HG03521 (cell line): ENCODE data around the gene STK32A.
"Not testable (repeated sequence)": the region's sequence is repeated elsewhere in the genome, so short reads cannot be mapped to it uniquely, and the experiment has no call there.

ENCODE experiments used
- ATAC-seq: cut with Tn5 transposase; IDR thresholded peaks from one replicate; pipeline ENCODE4 v1.9.1; 2021; ENCODE audit warnings: mild to moderate bottlenecking, moderate library complexity; ENCODE audit not compliant: unreplicated experiment

STK32A gene

DNA sequence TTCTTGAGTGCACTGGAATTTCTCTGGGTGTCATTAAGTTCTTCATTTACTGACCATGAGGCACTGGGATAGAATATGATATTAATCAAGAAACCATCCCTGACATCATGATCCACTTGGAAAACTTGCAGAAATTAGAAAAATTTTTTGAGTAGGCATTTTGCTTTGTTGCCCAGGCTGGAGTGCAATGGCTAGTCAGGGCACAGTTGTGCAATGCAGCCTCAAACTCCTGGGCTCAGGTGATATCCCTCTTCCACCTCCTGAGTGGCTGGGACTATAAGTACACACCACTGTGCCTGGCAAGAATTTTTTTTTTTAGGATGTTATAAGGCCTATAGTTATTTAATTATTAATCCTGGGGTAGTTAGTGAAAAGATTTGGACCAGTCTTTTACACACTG is 106.5 kb downstream of the STK32A start:
- no peak for ATAC-seq

DNA sequence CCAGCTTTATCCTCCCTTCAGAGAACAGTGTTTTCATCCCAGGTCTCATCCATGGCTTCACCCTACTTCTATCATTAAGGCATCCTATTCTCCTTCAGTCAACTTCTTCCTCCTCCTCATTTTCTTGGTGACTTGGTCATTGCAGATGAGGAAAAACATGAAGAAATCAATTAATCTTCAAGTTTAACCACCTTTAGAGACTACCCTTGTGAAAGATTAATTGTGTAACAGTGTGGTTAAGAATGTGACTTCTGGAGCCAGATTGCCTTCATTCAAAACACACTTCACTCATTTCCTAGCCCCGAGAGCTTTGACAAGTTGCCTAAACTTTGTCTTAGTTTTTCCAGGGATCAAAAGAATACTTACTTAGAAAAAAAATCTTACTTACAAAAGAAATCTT is 110.0 kb downstream of the STK32A start:
- ATAC-seq = no peak

GRCh38 chr5:147346006-147346561 is 111.3 kb downstream of the STK32A start:
- ATAC-seq = no peak

GRCh38 chr5:147348046-147348445 is 113.2 kb downstream of the STK32A start:
- no peak for ATAC-seq

DNA sequence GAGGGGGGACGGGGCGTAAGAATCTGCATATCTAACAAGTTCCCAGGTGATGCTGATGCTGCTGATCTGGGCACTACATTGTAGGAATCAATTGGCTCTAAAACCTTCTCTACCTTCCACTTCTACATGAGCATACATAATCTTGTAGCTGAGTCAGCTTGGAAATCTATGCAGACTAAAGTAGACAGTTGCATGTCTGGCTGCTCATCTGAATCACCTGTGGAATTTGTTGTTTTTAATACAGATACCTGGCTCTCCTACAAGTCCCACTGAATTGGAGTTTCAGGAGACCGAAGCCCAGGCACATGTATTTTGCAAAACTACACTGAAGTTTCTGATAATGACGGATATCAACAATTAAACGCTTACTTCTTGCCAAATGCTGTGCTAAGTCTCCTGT is 113.6 kb downstream of the STK32A start:
- no peak for ATAC-seq

DNA sequence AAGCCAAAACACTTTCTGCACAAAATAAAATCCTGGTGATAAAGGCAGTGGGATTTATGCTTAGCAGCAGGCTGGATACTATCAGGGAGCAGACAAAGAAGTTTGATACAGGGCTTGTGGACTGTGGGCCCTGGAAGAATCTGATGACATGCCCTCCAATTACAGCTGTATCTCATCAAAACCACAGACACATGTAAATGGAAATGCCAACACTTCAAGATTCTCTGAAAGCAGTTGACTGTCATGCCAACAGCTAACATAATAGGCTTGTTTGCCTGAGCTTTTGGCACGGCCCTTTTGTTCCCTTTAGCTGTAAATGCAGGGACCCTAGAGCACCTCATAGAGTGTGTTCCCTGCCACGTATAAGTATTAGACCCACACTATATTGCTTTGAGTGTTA is 114.4 kb downstream of the STK32A start:
- ATAC-seq = no peak

DNA sequence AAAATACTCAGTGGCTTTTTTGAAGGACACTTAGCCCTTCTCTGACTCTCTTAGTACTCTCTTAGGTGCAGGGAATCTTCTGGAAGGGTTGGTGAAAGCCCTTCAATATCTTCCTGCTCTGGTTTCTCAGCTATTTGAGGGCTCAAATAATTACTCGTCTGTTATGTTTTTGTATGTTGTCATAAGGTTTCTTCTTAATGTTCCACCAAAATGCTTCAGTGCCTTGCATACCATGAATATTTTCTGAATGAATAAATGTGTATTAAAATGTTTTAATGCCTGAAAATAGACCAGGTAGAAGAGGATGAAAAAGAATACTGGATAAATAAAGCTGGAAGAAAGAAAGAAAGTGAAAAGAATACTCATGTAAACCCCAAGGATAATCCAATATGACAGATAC is 124.3 kb downstream of the STK32A start:
- no peak for ATAC-seq

- no peak for ATAC-seq
Measured at GRCh38 chr5:147359581-147359980, 124.8 kb downstream of the STK32A start.

DNA sequence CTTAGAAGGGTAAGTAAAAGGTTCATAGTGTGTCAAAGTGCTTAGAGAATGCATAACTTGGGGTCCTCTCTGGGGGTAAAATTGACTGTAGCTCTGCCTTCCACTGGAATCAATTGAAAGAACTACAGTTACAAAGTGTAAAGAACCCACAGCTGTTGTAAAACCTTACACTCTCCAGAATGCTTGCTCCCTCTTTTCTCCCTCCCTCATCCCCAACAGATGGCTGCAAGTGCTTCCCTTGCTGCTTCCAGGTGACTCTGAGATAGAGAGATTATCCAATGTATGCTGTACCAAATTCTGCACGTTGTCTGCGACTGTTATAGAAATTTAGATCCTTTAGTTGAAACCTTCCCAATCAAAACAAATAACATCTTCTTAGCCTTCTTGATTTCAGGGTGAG is 126.0 kb downstream of the STK32A start:
- no peak for ATAC-seq

DNA sequence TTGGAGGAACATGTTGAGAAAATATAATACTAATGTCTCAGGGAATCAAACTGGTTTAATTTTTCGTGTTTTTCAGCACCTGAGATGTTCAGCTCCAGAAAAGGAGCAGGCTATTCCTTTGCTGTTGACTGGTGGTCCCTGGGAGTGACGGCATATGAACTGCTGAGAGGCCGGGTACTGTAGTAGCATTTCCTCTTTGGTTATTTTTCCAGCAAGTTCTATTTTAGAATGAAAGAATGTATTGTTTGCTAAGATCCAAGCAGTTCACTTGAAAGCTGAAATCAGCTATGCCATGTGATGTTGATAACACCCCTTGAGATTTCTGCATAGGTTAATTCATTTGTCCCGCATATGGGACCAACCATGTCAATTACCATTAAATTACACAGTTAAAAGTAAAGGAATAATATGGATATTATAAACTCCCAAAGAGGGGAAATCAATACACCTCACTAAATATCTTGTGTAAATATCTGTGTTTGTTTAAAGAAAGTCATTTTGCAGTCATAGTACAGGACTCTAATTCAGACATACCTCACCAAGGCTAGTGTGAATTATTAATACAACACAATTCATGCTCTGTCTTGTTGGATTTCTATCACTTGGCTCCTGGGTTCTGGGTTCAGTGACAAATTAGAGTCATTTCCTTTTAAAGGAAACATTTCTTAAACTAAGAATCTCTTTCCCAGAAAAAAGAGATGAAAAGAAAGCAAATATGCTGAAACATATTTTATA is 126.8 kb downstream of the STK32A start:
- ATAC-seq = no peak

- ATAC-seq = not testable (repeated sequence)
Measured at GRCh38 chr5:147367381-147367780, 132.6 kb downstream of the STK32A start.

GRCh38 chr5:147369742-147370374 is 135.0 kb downstream of the STK32A start:
- no peak for ATAC-seq

DNA sequence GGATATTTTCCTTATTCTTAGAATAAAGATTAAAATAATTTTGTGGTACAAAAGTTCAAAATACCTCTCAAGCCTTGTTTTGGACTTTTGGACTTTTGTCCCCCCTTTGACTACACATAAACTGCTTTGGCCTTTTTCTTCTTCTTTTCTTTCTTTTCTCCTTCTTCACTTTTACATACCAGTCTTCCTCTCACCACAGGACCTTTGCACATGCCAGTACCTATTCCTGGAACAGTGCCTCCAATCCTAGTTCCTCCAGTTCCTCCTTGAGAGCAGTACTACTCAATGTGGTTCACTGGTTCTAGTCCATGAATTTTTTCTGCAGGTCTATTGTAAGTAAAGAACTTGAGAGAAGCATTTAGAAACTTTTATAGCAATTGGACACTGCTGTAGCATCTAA is 136.5 kb downstream of the STK32A start:
- no peak for ATAC-seq

DNA sequence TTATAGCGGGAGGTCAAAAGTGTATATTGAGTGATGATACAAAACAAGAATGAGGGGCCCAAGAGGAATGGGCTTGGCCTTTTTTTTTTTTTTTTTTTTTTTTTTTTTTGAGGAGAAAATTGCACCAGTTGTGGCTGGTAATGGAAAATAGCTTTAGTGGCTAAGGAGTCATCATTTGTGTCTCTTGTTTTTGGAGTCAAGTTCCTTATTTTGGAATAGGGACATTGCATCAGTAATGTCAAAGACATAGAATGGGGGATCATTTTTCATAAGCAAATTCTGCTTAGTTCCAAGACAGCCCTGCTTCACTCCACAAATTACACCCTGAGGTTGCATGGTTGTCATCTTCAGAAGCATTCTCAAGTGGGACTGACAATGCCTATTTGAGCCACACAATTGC is 137.4 kb downstream of the STK32A start:
- ATAC-seq = no peak

DNA sequence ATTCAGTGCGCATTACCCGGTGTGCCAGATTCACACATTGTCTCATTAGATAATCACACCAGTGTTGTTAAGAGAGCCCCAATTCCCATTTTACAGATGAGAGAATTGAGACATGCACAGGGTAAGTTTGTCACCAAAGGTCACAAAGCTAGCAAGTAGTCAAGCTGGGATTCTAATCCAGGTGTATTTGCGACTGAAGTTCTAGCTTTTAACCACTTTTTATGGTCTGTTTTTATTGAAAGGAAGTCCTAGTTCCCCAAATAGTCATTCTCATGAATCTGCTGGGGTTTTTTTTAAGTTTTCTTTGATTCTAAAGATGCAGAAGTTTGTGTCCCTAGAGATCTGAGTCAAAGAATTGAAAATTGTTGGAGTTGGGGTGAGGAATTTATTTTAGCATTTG is 138.5 kb downstream of the STK32A start:
- no peak for ATAC-seq

GRCh38 chr5:147375151-147375550 is 140.3 kb downstream of the STK32A start:
- no peak for ATAC-seq

DNA sequence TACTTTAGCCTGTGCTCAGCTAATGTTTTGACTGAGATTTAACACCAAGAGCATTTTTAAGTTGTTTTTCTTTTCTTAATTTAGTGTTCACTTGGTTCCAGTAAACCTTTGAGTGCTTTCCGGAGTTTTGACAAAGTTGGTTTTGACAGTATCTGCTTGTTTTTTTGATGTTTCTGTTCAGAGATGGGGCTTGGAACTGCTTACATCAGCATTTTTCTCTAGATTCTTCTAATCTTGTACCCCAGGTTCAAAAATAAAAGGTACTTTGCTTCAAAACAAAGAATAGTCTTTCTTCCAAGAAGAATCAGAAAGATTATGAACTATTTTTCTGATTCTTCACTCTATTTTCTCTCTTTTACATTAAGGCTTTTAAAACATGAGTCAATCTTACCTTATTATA is 142.9 kb downstream of the STK32A start:
- no peak for ATAC-seq

DNA sequence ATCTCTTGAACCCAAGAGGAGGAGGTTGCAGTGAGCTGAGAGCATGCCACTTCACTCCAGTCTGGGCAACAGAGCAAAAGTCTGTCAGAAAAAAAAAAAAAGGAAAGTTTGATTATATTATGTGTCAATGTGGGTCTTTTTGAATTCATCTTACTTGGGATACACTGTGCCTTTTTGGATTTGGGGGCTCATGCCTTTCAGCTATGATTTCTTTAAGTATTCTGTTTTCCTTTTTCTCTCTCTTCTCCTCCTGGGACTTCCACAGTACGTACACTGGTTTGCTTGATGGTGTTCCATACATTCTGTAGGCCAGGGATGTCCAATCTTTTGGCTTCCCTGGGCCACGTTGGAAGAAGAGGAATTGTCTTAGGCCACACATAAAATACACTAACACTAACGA is 146.7 kb downstream of the STK32A start:
- no peak for ATAC-seq

DNA sequence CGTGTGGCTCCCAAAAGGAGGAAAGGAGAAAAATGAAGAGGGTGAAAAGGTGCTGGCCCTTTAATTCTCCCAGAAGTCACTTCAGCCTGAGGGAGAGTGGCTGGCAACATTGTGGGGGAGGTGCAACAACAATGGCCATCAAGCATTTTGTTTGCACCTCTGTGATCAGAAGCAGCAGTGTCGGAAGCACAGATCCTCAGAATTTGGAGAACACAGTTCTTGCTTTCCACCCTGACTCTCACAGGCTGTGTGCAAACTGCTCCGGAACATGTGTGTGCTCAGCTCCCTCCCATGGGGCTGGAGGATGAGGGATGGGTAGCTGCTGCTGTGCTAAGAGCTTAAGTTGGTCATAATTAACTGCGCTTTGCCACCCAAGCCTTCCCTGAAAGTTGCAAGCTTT is 147.9 kb downstream of the STK32A start:
- ATAC-seq = no peak

GRCh38 chr5:147384346-147385193 is 149.7 kb downstream of the STK32A start:
- no peak for ATAC-seq

DNA sequence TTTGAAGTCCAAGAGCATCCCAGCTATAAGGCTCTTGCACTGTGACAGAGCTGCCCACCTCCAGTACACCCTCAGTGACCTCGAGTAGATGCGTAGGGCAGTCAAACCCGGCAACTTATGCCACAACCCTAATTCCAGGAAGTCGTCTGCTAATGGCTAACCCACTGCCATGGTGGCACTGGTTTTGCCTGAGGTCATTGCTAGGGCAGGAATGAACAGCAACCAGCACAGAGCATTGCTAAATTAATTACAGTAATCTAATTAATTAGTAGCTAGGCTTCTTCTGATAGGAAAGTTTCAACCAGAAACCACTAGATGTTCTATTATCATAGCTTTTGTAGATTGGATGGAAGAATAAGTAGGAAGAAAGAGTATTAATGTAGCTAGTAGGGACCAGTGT is 152.3 kb downstream of the STK32A start:
- no peak for ATAC-seq
